Right lobe of liver (tissue), 6 donors: ENCODE results near the gene A4GALT. TPM values are rescaled to one million over a fixed set of nuclear protein-coding genes. Genes with fewer than 3 reads are reported as not detected.

Experiments
- ATAC-seq, 4 donors: fragments of 200-7000 bp; cut with Tn5 transposase; one replicate each; pipeline ENCODE4 v1.9.1; 2020; ENCODE audit warnings: mild to moderate bottlenecking in 4 of 4, moderate library complexity in 4 of 4
- DNase-seq, 3 donors: peaks; one replicate each; pipeline ENCODE4 v3.0.0-alpha.2; 2020
- H3K27ac ChIP-seq, 3 donors: fragments of 200-600 bp; one replicate each; pipeline ENCODE4 v1.8.0; 2022
- H3K27me3 ChIP-seq, 2 donors: fragments of 200-600 bp; one replicate each; pipeline ENCODE4 v1.8.0; 2022
- H3K36me3 ChIP-seq, 4 donors: fragments of 200-600 bp; sonication (generic) in 1 of 4; one replicate each; pipeline versions ENCODE4 v1.5.1 to v1.8.0; 2017 to 2022; ENCODE audit warnings: control low read depth in 1 of 4
- H3K4me1 ChIP-seq, 4 donors: fragments of 200-600 bp; sonication (generic) in 1 of 4; one replicate each; pipeline versions ENCODE4 v1.5.1 to v1.8.0; 2017 to 2022; ENCODE audit warnings: control low read depth in 1 of 4
- H3K4me3 ChIP-seq, 3 donors: fragments of 200-600 bp; one replicate each; pipeline ENCODE4 v1.8.0; 2022
- H3K9me3 ChIP-seq, 4 donors: fragments of 200-600 bp; sonication (generic) in 1 of 4; one replicate each; pipeline versions ENCODE4 v1.5.1 to v1.8.0; 2017 to 2022; ENCODE audit warnings: control low read depth in 1 of 4
- POLR2A ChIP-seq: fragments of 450-650 bp; IDR thresholded peaks from one replicate; pipeline ENCODE4 v1.6.1; 2017; ENCODE audit warnings: antibody characterized with exemption, mild to moderate bottlenecking
- WGBS: methylation state at CpG from one replicate; pipeline ENCODE4 v1.1.6; 2018; ENCODE audit warnings: low coverage, low lambda C conversion rate; ENCODE audit not compliant: insufficient coverage; ENCODE audit errors: missing lambda C conversion rate; 5-methylcytosine and 5-hydroxymethylcytosine counted together
- intact Hi-C, 2 donors: fragments of 100-400 bp; cut with DNase I; formaldehyde crosslinking; loops; one replicate each; pipeline versions ENCODE4 v1.11.2 to v1.14.1; 2022
- long read RNA-seq: library from polyadenylated mRNA; unstranded; transcript quantifications from one replicate; pipeline ENCODE4 v2.0.0, GENCODE V29; 2019
- total RNA-seq, 6 experiments: library from RNA; depleted of rRNA in 2 of 6; stranded (reverse); fragments of >200 nt in 2 of 6; fragmentation: NEBNext Ultra II Directional in 3 of 6; extraction: Animal tissue kit (Norgen Biotek cat#: 25700) in 3 of 6; gene quantifications; one replicate each; pipeline versions ENCODE4 v1.1.0 to v1.2.4, GENCODE V29; 2016 to 2023
- TF ChIP-seq, protein P1 (sequence below), 4 donors: fragments of 200-600 bp in 3 of 4; fragments of 450-650 bp in 1 of 4; IDR thresholded peaks; one replicate each; pipeline versions ENCODE4 v1.5.1 to v1.8.0; 2016 to 2022; ENCODE audit warnings: antibody characterized with exemption in 4 of 4, mild to moderate bottlenecking in 2 of 4
- donor health status: DM: no; HTN: yes; CAD: no.
- donor health status: DM: no; HTN: no; CAD: no.
- donor health status: DM: no; HTN: no; CAD: no.
- donor health status: DM: no; HTN: yes; CAD: no.
- donor health status: DM: no; HTN: yes; CAD: no.

A4GALT gene, protein sequence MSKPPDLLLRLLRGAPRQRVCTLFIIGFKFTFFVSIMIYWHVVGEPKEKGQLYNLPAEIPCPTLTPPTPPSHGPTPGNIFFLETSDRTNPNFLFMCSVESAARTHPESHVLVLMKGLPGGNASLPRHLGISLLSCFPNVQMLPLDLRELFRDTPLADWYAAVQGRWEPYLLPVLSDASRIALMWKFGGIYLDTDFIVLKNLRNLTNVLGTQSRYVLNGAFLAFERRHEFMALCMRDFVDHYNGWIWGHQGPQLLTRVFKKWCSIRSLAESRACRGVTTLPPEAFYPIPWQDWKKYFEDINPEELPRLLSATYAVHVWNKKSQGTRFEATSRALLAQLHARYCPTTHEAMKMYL
- 1 to 10 TPM in 5 of 6 experiments, under 1 TPM in 1; 0.86 to 3.7 (median 2.2) TPM for total RNA-seq
- long read RNA-seq = 0 reads

DNA sequence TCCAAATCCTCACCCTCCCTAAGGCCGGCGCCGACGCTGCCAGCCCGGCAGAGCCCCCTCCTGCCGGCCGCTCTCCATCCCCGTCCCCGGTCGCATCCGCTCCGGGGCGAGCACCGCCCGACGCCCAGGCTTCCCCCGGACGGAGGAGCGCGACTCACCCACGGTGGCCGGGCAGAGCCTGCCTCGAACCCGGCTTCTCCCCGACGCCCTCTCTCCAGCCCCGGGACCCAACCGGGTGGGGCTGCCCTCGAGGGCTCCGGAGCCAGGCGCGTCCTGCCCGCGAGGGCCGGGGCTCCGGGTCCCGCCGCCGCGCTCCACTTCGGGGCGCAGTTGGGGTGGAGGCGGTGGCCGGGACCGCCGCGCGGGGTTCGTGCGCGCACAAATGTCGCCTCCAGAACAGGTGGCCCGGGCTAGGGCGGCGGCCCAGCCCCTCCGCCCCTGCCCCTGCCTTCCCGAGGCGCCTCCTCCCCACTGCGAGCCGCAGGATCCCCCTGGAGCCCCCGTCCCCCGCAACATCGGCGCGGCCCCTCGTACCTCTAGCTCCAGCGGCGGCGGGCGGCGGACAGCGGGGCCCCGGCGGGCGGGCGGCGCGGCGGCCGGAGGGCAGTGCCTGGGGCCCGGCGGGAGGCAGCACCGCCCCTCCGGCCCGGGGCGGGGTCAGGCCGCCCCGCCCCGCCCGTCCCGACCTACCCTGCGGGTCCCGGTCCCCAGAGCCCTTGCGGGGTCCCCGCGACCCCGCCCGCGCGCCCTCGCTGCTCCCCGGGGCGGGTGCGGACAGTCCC is at the start of gene A4GALT:
TSS of gene A4GALT (minus strand) at position 608 of the 782 bp plus-strand sequence. CDS start 26,919 bp downstream, outside the sequence.
- H3K4me1 ChIP-seq = peaks cover 0 to 28% (median 0%) of the 10 kb centered on the region in 4 donors
- H3K9me3 ChIP-seq = no peaks in the 10 kb centered on the region
- H3K36me3 ChIP-seq = no peaks in the 10 kb centered on the region
- TF ChIP-seq, protein P1, sequence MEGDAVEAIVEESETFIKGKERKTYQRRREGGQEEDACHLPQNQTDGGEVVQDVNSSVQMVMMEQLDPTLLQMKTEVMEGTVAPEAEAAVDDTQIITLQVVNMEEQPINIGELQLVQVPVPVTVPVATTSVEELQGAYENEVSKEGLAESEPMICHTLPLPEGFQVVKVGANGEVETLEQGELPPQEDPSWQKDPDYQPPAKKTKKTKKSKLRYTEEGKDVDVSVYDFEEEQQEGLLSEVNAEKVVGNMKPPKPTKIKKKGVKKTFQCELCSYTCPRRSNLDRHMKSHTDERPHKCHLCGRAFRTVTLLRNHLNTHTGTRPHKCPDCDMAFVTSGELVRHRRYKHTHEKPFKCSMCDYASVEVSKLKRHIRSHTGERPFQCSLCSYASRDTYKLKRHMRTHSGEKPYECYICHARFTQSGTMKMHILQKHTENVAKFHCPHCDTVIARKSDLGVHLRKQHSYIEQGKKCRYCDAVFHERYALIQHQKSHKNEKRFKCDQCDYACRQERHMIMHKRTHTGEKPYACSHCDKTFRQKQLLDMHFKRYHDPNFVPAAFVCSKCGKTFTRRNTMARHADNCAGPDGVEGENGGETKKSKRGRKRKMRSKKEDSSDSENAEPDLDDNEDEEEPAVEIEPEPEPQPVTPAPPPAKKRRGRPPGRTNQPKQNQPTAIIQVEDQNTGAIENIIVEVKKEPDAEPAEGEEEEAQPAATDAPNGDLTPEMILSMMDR (IDR thresholded peaks at IDR 0.05) = no peak
- no peak for TF ChIP-seq POLR2A
- peaks cover 3 to 6% of the 10 kb centered on the region in 2 donors for H3K27me3 ChIP-seq
- WGBS = no CpG with 5 or more reads among the region's 104 CpGs
- H3K4me3 ChIP-seq = peak within 1 kb of the TSS; percentile 41 to 65 (median 48)
- DNase-seq (no peak), ATAC-seq (peak; percentile 51 to 72 (median 64))
- intact Hi-C loops = no loop called here
- peak within 1 kb of the TSS in 2 of 3 donors; percentile 10 to 33 for H3K27ac ChIP-seq

DNA sequence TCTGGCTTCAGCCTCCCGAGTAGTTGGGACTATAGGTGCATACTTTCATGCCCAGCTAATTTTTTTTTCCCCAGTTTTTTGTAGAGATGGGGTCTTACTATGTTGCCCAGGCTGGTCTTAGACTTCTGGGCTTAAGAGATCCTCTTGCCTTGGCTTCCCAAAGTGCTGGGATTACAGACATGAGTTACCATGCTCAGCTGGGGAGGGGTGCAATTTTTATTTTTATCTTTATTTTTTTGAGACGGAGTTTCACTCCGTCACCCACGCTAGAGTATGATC is 49.7 kb upstream of the A4GALT start:
- Histone ChIP-seq H3K27ac (no peak overlapping the region), H3K4me3 (no peak overlapping the region), H3K9me3 (no peaks in the 10 kb centered on the region), H3K27me3 (no peaks in the 10 kb centered on the region), H3K36me3 (no peaks in the 10 kb centered on the region), H3K4me1 (peaks cover 0 to 8% (median 4%) of the 10 kb centered on the region in 4 donors)
- DNase-seq (no peak), ATAC-seq (no peak)
- no peak for TF ChIP-seq POLR2A
- TF ChIP-seq, protein P1 (IDR thresholded peaks at IDR 0.05) = no peak
- intact Hi-C loops = no loop called here
- WGBS = 75% methylated on average over 2 of the region's 4 CpGs

DNA sequence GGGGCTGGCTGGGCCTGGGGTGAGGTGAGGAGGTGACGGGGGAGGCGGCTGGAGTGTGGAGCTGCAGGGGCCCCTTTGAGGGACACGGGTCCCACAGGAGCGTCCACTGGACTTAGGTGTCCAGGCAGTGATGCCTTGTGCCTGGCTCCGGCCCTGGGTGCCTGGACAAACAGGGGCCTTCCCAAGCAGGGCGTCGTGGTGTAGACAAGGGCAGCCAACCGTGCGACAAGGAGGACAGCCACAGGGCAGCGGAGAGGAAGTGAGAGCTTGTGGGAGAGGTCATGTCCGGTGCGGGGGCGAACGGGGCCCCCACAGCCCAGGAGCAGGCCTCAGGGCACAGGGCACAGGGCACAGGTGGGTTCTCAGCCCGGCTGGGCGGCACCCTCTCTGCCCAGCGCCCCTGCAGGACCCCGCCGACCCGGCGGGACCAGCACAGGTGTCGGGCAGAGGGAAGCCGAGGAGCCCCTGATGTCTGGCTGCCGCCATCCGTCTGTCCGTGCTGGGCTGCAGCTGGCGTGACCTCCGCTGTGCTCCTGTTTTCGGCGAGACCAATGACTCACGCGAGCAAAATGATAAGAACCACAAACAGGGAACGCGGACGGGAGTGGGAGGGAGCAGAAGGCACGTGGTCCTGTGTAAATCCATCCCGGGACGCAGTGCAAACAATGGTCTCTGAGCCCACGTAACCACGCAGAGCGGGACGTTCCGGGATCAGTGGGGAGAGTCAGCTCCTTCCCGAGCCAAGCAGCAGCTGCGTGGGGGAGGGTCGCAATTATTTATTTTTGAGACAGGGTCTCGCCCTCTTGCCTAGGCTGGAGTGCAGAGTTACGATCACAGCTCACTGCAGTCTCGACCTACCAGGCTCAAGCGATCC is 49.1 kb upstream of the A4GALT start:
- H3K27ac ChIP-seq = no peak overlapping the region
- no peak overlapping the region for H3K4me3 ChIP-seq
- WGBS = 24% methylated on average over 5 of the region's 50 CpGs

DNA sequence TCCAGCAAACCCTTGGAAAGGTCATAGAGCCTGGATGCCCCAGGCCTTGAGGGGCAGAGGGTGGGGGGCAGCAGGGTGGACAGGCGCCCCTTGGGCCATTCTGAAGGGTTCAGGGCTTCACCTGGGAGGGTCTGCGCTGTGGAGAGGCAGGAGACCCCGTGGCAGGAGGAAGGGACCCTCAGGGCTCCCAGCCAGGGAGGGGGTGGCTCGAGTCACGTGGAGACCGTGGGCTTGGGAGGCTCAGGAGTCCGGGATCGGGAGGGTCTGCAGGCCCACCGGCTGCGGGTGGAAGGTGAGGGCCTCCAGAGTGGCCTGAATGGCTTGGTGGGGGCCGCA is 48.5 kb upstream of the A4GALT start:
- Histone ChIP-seq H3K4me1 (peaks cover 0 to 8% (median 4%) of the 10 kb centered on the region in 4 donors), H3K27ac (no peak overlapping the region), H3K4me3 (no peak overlapping the region), H3K36me3 (no peaks in the 10 kb centered on the region), H3K27me3 (no peaks in the 10 kb centered on the region), H3K9me3 (no peaks in the 10 kb centered on the region)
- TF ChIP-seq POLR2A = no peak
- TF ChIP-seq, protein P1 (IDR thresholded peaks at IDR 0.05) = no peak
- WGBS = no CpG with 5 or more reads among the region's 11 CpGs
- intact Hi-C loops = no loop called here
- no peak for DNase-seq
- no peak for ATAC-seq

More for the DNA sequence above, 49.1 kb upstream of the A4GALT start:
- Histone ChIP-seq H3K27me3 (no peaks in the 10 kb centered on the region), H3K4me1 (peaks cover 0 to 8% (median 4%) of the 10 kb centered on the region in 4 donors), H3K9me3 (no peaks in the 10 kb centered on the region), H3K36me3 (no peaks in the 10 kb centered on the region)
- ATAC-seq (peak; percentile 79 to 89 (median 86)), DNase-seq (peak in 1 of 3 donors; percentile 76)
- no peak for TF ChIP-seq POLR2A
- TF ChIP-seq, protein P1 (IDR thresholded peaks at IDR 0.05) = no peak
- intact Hi-C loops = no loop called here
